NK-92 treated with Interleukin-12 subunit alpha and Interleukin-12 subunit beta, amount 100 ng/mL, for 24 hours (cell line): ENCODE data around the gene KDM4F.
"Not testable (repeated sequence)": the region's sequence is repeated elsewhere in the genome, so short reads cannot be mapped to it uniquely, and the experiment has no call there.

Experiments used
- DNase-seq: peaks from one replicate; lab custom pipeline; 2025; lab: John Stamatoyannopoulos, UW

KDM4F gene

GRCh38 chr11:95049122-95049521 is at the start of gene KDM4F:
TSS of gene KDM4F (plus strand) at chr11:95049422.
- DNase-seq, result not testable (repeated sequence)

GRCh38 chr11:95003716-95004115 is 45.5 kb upstream of the KDM4F start:
- no peak for DNase-seq

- no peak for DNase-seq
Measured at GRCh38 chr11:95005642-95006041, 43.6 kb upstream of the KDM4F start.

GRCh38 chr11:95011376-95011775 is 37.8 kb upstream of the KDM4F start:
- DNase-seq, result no peak

- DNase-seq, result no peak
Measured at GRCh38 chr11:95014184-95014821, 34.9 kb upstream of the KDM4F start.

- no peak for DNase-seq
Measured at GRCh38 chr11:95016139-95016538, 33.1 kb upstream of the KDM4F start.

- DNase-seq, result not testable (repeated sequence)
Measured at GRCh38 chr11:95021468-95021867, 27.8 kb upstream of the KDM4F start.

- no peak for DNase-seq
Measured at GRCh38 chr11:95024958-95025357, 24.3 kb upstream of the KDM4F start, which contains the start of gene KDM4E. TSS of gene KDM4E (plus strand) at chr11:95025258. CDS start at chr11:95025558, 300 bp downstream.

GRCh38 chr11:95025594-95025993 is 23.6 kb upstream of the KDM4F start:
- not testable (repeated sequence) for DNase-seq

GRCh38 chr11:95028357-95028756 is 20.9 kb upstream of the KDM4F start:
- no peak for DNase-seq

- no peak for DNase-seq
Measured at GRCh38 chr11:95033051-95033450, 16.2 kb upstream of the KDM4F start.

GRCh38 chr11:95035316-95035715 is 13.9 kb upstream of the KDM4F start:
- DNase-seq, result no peak

GRCh38 chr11:95037356-95038035 is 11.7 kb upstream of the KDM4F start:
- not testable (repeated sequence) for DNase-seq

GRCh38 chr11:95042239-95042638 is 7.0 kb upstream of the KDM4F start:
- no peak for DNase-seq

- DNase-seq, result no peak
Measured at GRCh38 chr11:95042906-95043305, 6.3 kb upstream of the KDM4F start.

GRCh38 chr11:95044010-95044409 is 5.2 kb upstream of the KDM4F start:
- DNase-seq, result no peak

- DNase-seq, result no peak
Measured at GRCh38 chr11:95045812-95046211, 3.4 kb upstream of the KDM4F start.

- no peak for DNase-seq
Measured at GRCh38 chr11:95050595-95051202, 1.5 kb downstream of the KDM4F start.

GRCh38 chr11:95054356-95054755 is 5.1 kb downstream of the KDM4F start:
- DNase-seq, result no peak

GRCh38 chr11:95055283-95055897 is 6.2 kb downstream of the KDM4F start:
- no peak for DNase-seq

- no peak for DNase-seq
Measured at GRCh38 chr11:95057959-95058358, 8.7 kb downstream of the KDM4F start.

GRCh38 chr11:95058621-95059020 is 9.4 kb downstream of the KDM4F start:
- DNase-seq, result no peak

- no peak for DNase-seq
Measured at GRCh38 chr11:95059046-95059445, 9.8 kb downstream of the KDM4F start.
